ENCODE results near the gene APOBEC3C. TPM values are rescaled to one million over a fixed set of nuclear protein-coding genes. Genes with fewer than 3 reads are reported as not detected.
"Not testable (repeated sequence)": the region's sequence is repeated elsewhere in the genome, so short reads cannot be mapped to it uniquely, and the experiment has no call there.

Gene APOBEC3C
- total RNA-seq, 1 donor, result 12.9 TPM

- not testable (repeated sequence) for DNase-seq (ENCODE audit: low read depth in 2 of 3, low spot score in 2 of 3)
Measured at GRCh38 chr22:39020021-39020651, 6.1 kb downstream of the APOBEC3C start.

DNA sequence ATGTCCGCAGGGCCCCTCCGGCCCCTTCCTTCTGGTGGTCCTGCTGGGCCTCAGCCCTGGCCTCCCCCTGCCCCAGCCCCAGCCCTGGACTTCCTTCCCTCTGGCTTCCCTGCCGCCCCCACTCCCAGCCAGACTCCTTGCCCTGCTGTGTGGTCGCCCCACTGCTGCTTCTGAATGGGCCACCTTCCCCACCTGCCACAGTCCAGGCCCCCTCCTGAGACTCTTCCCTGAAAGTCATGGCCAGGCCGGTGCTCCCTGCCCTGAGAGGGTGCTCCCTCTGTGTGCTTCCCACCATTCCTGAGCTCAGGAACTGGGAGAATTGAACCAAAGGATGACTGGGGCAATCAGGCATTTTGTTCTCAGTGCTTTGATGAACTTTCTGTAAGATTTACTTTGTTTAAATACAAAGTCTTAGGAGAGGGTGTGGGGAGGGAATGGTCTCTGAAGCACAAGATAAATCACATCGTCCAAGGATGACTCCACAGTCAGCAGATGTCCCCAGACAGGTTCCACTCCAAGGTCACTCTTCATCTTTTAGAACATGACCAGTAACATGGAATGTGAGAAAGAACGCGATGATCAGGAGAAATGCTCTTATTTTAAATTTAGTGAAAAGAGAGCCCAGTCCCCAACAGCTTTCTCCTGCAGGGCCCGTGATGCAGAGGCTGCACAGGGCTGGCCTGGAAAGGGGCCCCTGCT, 7.6 kb downstream of the APOBEC3C start:
- no peak for DNase-seq (ENCODE audit: low read depth in 2 of 3, low spot score in 2 of 3)

GRCh38 chr22:39024519-39025308, 10.7 kb downstream of the APOBEC3C start:
- DNase-seq (ENCODE audit: low read depth in 2 of 3, low spot score in 2 of 3), result no peak

DNA sequence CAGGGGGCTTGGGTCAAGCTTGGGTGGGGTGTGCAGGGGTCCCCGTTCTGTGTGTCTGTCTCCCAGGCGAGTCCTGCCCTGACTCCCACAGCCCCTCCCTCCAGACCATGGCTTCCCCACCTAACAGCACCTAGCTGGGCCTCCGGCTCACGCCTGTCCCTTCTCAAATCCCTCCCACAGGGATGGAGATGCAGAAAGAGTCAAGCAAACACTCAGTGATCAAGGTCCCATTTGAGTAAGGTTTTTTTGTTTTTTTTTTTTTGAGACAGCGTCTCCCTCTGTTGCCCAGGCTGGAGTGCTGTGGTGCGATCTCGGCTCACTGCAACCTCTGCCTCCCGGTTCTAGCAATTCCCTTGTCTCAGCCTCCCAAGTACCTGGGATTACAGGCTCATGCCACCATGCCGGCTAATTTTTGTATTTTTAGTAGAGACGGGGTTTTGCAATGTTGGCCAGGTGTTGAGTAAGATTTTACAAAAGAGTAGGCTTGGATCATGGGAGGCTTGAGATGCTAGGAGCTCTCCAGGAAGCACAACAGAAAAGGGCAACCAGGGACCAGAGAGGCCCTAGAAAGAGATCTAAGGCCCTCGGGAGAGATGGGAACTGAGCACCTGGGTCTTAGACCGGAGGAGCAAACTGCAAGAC, 12.6 kb downstream of the APOBEC3C start:
- no peak for DNase-seq (ENCODE audit: low read depth in 2 of 3, low spot score in 2 of 3)

DNA sequence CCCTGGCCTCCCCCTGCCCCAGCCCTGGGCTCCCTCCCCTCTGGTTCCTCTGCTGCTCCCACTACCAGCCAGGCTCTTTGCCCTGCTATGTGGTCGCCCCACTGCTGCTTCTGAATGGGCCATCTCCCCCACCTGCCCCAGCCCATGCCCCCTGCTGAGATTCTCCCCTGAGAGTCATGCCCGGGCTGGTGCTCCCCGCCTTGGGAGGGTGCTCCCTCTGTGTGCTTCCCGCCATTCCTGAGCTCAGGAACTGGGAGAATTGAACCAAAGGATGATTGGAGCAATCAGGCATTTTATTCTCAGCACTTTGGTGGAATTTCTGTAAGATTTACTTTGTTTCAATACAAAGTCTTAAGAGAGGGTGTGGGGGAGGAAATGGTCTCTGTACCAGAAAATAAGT, 13.7 kb downstream of the APOBEC3C start:
- DNase-seq (ENCODE audit: low read depth in 2 of 3, low spot score in 2 of 3), result no peak

DNA sequence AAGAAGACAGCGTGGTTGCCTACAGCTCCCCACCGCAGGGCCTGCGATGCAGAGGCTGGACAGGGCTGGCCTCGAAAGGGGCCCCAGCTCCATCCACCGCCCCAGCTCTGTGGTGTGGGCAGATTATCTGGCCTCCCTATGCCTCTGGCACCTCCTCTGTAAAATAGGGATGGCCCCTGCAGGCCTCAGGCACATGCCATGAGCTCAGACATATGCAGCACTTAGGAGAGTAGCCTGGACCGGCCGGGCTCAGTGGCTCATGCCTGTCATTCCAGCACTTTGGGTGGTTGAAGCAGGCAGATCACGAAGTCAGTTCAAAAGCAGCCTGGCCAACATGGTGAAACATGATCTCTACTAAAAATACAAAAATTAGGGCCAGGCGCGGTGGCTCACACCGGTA, 14.2 kb downstream of the APOBEC3C start:
- no peak for DNase-seq (ENCODE audit: low read depth in 2 of 3, low spot score in 2 of 3)

DNA sequence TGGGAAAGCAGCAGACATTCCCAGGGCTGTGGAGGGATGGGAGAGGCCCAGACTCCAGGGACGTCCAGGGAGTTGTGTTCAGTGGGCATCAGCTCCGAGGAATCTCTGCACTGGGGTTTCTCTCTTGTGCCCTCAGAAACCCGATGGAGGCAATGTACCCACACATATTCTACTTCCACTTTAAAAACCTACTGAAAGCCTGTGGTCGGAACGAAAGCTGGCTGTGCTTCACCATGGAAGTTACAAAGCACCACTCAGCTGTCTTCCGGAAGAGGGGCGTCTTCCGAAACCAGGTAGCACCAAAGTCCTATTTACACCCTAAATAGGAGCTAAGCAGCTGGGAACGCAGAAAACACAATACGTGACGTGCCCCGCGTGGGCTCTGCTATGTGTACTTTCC, 15.2 kb downstream of the APOBEC3C start:
- no peak for DNase-seq (ENCODE audit: low read depth in 2 of 3, low spot score in 2 of 3)

GRCh38 chr22:39030705-39031104, 16.6 kb downstream of the APOBEC3C start:
- no peak for DNase-seq (ENCODE audit: low read depth in 2 of 3, low spot score in 2 of 3)

- not testable (repeated sequence) for DNase-seq (ENCODE audit: low read depth in 2 of 3, low spot score in 2 of 3)
Measured at GRCh38 chr22:39031434-39032295, 17.6 kb downstream of the APOBEC3C start.

DNA sequence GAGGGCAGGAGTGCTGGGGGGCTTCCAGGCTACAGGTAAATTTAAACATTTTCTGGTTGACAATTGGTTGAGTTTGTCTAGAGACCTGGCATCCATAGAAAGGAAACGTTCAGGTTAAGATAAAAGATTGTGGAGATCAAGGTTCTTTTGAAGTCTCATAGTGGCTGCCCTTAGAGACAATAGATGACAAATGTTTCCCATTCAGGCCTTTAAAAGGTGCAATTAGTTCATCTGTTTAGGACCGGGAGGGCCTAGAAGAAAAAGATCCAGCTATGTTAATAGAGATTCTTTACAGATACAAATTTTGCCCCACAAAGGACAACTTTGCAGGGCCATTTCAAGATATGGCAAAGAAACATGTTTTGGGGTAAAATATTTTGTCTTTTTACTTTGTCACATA, 23.0 kb downstream of the APOBEC3C start:
- not testable (repeated sequence) for DNase-seq (ENCODE audit: low read depth in 2 of 3, low spot score in 2 of 3)

DNA sequence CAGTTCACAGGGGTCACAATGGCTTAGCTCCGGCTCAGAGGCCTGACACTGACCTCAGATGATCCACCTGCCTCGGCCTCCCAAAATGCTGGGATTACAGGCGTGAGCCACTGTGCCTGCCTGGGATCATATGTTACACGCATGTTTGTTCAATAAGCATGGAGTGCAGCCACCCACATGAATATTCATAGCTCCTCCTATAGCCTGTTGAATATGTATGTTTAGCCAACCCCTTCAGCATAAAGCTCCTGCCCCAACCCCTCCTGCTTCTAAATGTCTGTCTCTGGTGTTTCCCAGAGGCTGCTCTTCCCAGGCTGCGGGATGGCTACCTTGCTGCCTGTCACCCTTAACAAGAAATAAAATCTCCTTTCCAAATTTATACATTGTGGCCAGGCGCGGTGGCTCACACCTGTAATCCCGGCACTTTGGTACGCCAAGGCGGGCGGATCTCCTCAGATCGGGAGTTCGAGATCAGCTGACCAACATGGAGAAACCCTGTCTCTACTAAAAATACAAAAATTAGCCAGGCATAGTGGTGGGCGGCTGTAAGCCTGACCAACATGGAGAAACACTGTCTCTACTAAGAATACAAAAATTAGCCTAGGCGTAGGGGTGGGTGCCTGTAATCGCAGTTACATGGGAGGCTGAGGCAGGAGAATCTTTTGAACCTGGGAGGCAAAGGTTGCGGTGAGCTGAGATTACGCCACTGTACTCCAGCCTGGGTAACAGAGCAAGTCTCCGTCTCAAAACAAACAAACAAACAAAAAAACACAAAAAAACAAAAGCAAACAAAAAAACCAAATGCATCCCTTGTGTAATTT, 25.5 kb downstream of the APOBEC3C start:
- no peak for DNase-seq (ENCODE audit: low read depth in 2 of 3, low spot score in 2 of 3)

DNA sequence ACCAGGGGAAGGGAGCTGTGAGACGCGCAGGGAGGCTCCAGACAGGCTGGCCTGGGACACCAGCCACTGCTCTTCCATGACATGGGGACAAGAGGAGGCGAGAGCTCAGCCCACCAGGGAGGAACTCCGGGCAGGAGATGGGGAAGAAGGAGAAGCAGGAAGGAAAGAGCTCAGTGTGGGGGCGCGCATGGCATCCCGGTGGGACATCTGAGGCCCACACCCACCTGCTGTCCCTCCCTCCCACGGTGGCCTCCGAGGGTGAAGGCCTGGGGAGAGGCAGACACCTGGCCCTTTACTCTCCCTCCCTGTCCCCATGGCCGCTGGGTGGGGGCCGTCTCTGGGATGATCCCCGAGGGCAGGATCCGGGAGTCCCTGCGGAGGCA, 26.1 kb downstream of the APOBEC3C start:
- not testable (repeated sequence) for DNase-seq (ENCODE audit: low read depth in 2 of 3, low spot score in 2 of 3)

- DNase-seq (ENCODE audit: low read depth in 2 of 3, low spot score in 2 of 3), result peak in 2 of 3 donors; percentile 42 to 60
Measured at GRCh38 chr22:39040538-39041296, 26.7 kb downstream of the APOBEC3C start, which contains the start of gene APOBEC3F. TSS of gene APOBEC3F (plus strand) at chr22:39040864. CDS start at chr22:39040961, 97 bp downstream.

- no peak for DNase-seq (ENCODE audit: low read depth in 2 of 3, low spot score in 2 of 3)
Measured at GRCh38 chr22:39041908-39042307, 27.9 kb downstream of the APOBEC3C start.

- not testable (repeated sequence) for DNase-seq (ENCODE audit: low read depth in 2 of 3, low spot score in 2 of 3)
Measured at GRCh38 chr22:39043063-39043462, 29.0 kb downstream of the APOBEC3C start.

GRCh38 chr22:39045136-39045535, 31.1 kb downstream of the APOBEC3C start:
- not testable (repeated sequence) for DNase-seq (ENCODE audit: low read depth in 2 of 3, low spot score in 2 of 3)

DNA sequence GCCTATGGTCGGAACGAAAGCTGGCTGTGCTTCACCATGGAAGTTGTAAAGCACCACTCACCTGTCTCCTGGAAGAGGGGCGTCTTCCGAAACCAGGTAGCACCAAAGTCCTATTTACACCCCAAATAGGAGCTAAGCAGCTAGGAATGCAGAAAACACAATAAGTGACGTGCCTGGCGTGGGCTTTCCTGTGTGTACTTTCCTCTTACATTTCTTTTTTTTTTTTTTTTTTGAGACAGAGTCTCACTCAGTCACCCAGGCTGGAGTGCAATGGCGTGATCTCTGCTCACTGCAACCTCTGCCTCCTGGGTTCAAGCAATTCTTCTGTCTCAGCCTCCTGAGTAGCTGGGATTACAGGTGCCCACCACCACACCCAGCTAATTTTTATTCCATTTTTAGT, 35.4 kb downstream of the APOBEC3C start:
- DNase-seq (ENCODE audit: low read depth in 2 of 3, low spot score in 2 of 3), result not testable (repeated sequence)

- not testable (repeated sequence) for DNase-seq (ENCODE audit: low read depth in 2 of 3, low spot score in 2 of 3)
Measured at GRCh38 chr22:39051844-39052495, 37.9 kb downstream of the APOBEC3C start.
